Lower leg skin (tissue), 4 donors: ENCODE results near the gene CCDC141. TPM values are rescaled to one million over a fixed set of nuclear protein-coding genes. Genes with fewer than 3 reads are reported as not detected.

ENCODE experiments used
- DNase-seq, 2 donors: peaks; one replicate each; pipeline ENCODE4 v3.0.0-alpha.2; 2019; ENCODE audit warnings: low spot score in 2 of 2
- H3K4me3 ChIP-seq: fragments of 200-600 bp; sonication (generic); 2 replicates; pipeline ENCODE4 v1.5.1; 2017; ENCODE audit warnings: mild to moderate bottlenecking, low read depth; ENCODE audit not compliant: poor library complexity, severe bottlenecking
- POLR2A ChIP-seq, 2 donors: fragments of 450-650 bp; IDR thresholded peaks; one replicate each; pipeline ENCODE4 v1.6.1; 2016 to 2017; ENCODE audit warnings: antibody characterized with exemption in 2 of 2, mild to moderate bottlenecking in 1 of 2, moderate library complexity in 1 of 2
- WGBS, 2 donors: methylation state at CpG; one replicate each; pipeline ENCODE4 v1.1.5; 2018; 5-methylcytosine and 5-hydroxymethylcytosine counted together
- intact Hi-C: fragments of 100-400 bp; cut with DNase I; formaldehyde crosslinking; loops from one replicate; pipeline ENCODE4 v1.15.0; 2023; ENCODE audit warnings: low total_unique reads
- total RNA-seq, 4 donors: library from RNA; depleted of rRNA; stranded (reverse); fragments of >200 nt; gene quantifications; one replicate each; pipeline ENCODE4 v1.1.0, GENCODE V29; 2016
- TF ChIP-seq, protein P1 (sequence below), 3 donors: fragments of 450-650 bp; IDR thresholded peaks; one replicate each; pipeline ENCODE4 v1.5.1; 2016; ENCODE audit warnings: antibody characterized with exemption in 3 of 3, mild to moderate bottlenecking in 3 of 3, moderate library complexity in 2 of 3

Gene CCDC141
- total RNA-seq, 4 donors from 2014 or later, result 0.15 to 0.71 (median 0.17) TPM; not detected in 1

DNA sequence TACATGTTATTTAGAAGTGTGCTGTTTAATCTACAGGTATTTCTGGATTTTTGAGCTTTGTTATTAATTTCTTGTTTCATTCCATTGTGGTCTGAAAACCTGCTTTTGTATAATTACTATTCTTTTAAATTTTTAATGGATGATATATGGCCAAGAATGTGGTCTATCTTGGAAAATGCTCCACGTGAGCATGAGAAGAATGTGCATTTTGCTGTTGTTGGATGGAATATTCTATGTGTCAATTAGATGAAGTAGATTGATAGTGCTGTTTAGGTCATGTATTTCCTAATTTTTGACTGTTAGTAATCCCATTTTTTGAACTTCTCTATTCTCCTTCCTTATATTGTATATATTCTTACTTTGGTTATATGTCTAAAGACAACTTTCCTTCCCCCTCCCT lies 222.8 kb downstream of the CCDC141 start:
- H3K4me3 ChIP-seq, result no peak overlapping the region
- TF ChIP-seq, protein P1, sequence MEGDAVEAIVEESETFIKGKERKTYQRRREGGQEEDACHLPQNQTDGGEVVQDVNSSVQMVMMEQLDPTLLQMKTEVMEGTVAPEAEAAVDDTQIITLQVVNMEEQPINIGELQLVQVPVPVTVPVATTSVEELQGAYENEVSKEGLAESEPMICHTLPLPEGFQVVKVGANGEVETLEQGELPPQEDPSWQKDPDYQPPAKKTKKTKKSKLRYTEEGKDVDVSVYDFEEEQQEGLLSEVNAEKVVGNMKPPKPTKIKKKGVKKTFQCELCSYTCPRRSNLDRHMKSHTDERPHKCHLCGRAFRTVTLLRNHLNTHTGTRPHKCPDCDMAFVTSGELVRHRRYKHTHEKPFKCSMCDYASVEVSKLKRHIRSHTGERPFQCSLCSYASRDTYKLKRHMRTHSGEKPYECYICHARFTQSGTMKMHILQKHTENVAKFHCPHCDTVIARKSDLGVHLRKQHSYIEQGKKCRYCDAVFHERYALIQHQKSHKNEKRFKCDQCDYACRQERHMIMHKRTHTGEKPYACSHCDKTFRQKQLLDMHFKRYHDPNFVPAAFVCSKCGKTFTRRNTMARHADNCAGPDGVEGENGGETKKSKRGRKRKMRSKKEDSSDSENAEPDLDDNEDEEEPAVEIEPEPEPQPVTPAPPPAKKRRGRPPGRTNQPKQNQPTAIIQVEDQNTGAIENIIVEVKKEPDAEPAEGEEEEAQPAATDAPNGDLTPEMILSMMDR (IDR thresholded peaks at IDR 0.05), result no peak
- no peak for TF ChIP-seq POLR2A (IDR thresholded peaks at IDR 0.05)
- WGBS, 2 donors, result 39 to 57% methylated on average over 1 of the region's 1 CpG
- DNase-seq, result no peak
- intact Hi-C loops, result no loop called here

DNA sequence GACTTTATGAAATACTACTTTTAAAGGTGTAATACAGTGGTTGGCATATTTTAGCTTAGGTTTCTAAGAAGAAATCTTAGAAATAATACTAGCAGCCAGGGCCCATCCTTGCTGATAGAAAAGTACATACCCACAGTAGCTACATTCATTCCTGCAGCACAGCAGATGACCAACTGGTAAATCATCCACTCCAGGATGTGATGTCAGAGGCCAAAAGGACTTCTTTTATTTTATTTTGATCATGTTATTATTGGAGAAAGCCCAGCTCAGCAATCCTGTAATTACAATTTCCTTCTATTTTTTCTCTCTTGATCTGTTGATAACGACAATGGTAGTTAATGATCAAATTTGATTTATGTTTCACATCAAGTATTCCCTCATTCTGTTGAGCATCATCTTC lies 224.8 kb downstream of the CCDC141 start:
- intact Hi-C loops, result no loop called here
- WGBS, 2 donors, result 0 to 93% methylated on average over 1 of the region's 1 CpG
- TF ChIP-seq POLR2A (IDR thresholded peaks at IDR 0.05), result no peak
- TF ChIP-seq, protein P1 (IDR thresholded peaks at IDR 0.05), result no peak
- H3K4me3 ChIP-seq, result no peak overlapping the region
- DNase-seq, result no peak

DNA sequence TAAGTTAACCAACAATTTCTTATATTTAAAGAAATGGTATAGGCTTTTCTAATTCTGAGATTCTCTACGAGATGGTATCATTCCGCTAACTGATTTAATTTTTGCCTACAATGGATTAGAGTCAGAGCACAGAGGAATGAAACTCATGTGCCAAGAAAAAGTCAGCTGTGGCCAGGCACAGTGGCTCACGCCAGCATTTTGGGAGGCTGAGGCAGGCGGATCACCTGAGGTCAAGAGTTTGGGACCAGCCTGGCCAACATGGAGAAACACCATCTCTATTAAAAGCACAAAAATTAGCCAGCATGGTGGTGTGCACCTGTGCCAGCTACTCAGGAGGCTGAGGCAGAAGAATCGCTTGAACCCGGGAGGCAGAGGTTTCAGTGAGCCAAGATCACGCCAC lies 225.8 kb downstream of the CCDC141 start:
- no peak for DNase-seq
- TF ChIP-seq, protein P1 (IDR thresholded peaks at IDR 0.05), result no peak
- TF ChIP-seq POLR2A (IDR thresholded peaks at IDR 0.05), result no peak
- WGBS, 2 donors, result 81 to 93% methylated on average over 7 of the region's 7 CpGs
- intact Hi-C loops, result no loop called here
- no peak overlapping the region for H3K4me3 ChIP-seq

DNA sequence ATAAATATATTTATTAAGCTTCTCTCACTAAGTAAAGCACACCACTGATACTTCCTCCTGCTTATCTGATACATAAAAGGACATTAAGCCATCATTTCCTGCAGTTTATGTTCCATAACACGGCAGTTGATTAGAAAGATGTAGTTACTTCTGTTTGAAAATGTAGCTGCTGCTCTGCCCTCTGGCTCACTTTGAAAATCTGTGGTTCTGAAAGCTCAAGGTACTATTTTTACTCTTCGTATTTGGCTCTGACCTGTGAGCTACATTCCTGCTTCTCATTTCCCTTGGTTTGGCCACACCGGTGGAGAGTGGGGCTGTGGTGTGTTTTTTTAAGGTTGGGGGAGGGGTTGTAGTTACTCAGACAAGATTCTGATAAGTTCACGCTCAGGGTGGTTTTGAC lies 229.9 kb downstream of the CCDC141 start:
- intact Hi-C loops, result no loop called here
- WGBS, 2 donors, result 27 to 33% methylated on average over 4 of the region's 4 CpGs
- TF ChIP-seq POLR2A (IDR thresholded peaks at IDR 0.05), result no peak
- TF ChIP-seq, protein P1 (IDR thresholded peaks at IDR 0.05), result no peak
- no peak for DNase-seq
- H3K4me3 ChIP-seq, result no peak overlapping the region

DNA sequence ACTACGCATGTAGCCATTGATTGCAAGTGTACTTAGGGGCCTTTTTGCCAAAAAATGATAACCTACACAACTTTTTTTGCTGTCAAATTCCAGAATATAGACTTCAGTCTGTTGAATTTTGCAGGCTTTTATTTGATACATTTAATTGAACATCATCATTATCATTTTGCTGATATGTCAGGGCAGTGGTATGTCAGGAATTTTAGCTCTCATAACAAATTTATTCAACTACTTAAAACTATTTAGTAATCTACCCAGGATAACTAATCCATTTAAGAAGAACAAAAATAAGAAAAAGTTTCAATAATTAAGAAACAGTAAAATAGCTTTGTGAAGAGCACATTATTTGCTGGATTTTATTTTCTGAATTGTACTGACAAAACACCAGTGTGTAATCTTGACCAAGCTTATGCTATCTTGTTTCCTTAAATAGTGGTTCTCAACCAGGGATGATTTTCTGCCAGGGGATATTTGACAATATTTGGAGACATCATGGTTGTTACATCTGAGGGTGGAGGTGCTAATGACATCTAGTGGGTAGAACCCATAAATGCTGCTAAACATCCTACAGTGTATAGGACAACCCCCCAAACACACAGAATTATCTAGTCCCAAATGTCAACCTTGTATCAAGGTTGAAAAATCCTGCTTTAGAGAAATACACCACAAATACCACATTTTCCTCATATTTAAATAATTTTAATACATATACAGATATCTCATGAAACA lies 230.6 kb downstream of the CCDC141 start:
- intact Hi-C loops, result no loop called here
- WGBS, 2 donors, result 78 to 86% methylated on average over 1 of the region's 1 CpG
- DNase-seq, result no peak
- no peak overlapping the region for H3K4me3 ChIP-seq
- TF ChIP-seq, protein P1 (IDR thresholded peaks at IDR 0.05), result no peak
- no peak for TF ChIP-seq POLR2A (IDR thresholded peaks at IDR 0.05)

DNA sequence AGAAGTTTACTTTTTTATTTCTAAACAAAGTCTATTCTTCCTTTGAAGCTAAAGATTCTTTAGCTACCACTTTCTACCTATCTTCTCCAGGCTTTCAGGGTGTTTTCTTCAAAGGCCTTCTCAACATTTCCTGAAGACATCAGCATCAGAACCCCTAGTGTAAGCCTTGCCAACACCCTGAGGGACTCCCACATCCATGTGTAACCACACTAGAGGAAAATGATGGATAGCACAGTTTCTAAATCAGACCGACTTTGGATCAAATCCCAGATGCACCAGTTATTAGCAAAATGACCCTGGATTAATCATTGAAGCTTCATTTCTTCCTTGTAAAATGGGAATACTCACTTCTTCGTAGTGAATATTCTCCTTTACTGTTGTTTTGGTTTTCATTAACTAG lies 238.0 kb downstream of the CCDC141 start:
- no peak overlapping the region for H3K4me3 ChIP-seq
- TF ChIP-seq POLR2A (IDR thresholded peaks at IDR 0.05), result no peak
- TF ChIP-seq, protein P1 (IDR thresholded peaks at IDR 0.05), result no peak
- no peak for DNase-seq
- 67 to 74% methylated on average over 2 of the region's 2 CpGs for WGBS, 2 donors
- intact Hi-C loops, result no loop called here
